ENCODE data around the gene CDH4.

CDH4 gene

GRCh38 chr20:61762886-61763739, 511.1 kb downstream of the CDH4 start:
- no peak for DNase-seq (ENCODE audit: extremely low spot score)
- no peak for TF ChIP-seq CTCF (IDR thresholded peaks at IDR 0.05; ENCODE audit: control extremely low read depth, extremely low read depth, low read depth, missing control alignments)
- POLR2A ChIA-PET, result no interaction called here
- CTCF ChIA-PET, result no interaction called here

GRCh38 chr20:61763740-61764400, 511.8 kb downstream of the CDH4 start:
- POLR2A ChIA-PET, result no interaction called here
- no peak for TF ChIP-seq CTCF (IDR thresholded peaks at IDR 0.05; ENCODE audit: control extremely low read depth, extremely low read depth, low read depth, missing control alignments)

GRCh38 chr20:61764471-61765025, 512.5 kb downstream of the CDH4 start:
- DNase-seq (ENCODE audit: extremely low spot score), result no peak
- ChIA-PET POLR2A (no interaction called here), CTCF (no interaction called here)
- no peak for TF ChIP-seq CTCF (IDR thresholded peaks at IDR 0.05; ENCODE audit: control extremely low read depth, extremely low read depth, low read depth, missing control alignments)

More at GRCh38 chr20:61763740-61764400, 511.8 kb downstream of the CDH4 start:
- CTCF ChIA-PET, result no interaction called here
- no peak for DNase-seq (ENCODE audit: extremely low spot score)

GRCh38 chr20:61765081-61765870, 513.2 kb downstream of the CDH4 start:
- CTCF ChIA-PET, result no interaction called here
- no peak for TF ChIP-seq CTCF (IDR thresholded peaks at IDR 0.05; ENCODE audit: control extremely low read depth, extremely low read depth, low read depth, missing control alignments)
- no peak for DNase-seq (ENCODE audit: extremely low spot score)
- POLR2A ChIA-PET, result no interaction called here

DNA sequence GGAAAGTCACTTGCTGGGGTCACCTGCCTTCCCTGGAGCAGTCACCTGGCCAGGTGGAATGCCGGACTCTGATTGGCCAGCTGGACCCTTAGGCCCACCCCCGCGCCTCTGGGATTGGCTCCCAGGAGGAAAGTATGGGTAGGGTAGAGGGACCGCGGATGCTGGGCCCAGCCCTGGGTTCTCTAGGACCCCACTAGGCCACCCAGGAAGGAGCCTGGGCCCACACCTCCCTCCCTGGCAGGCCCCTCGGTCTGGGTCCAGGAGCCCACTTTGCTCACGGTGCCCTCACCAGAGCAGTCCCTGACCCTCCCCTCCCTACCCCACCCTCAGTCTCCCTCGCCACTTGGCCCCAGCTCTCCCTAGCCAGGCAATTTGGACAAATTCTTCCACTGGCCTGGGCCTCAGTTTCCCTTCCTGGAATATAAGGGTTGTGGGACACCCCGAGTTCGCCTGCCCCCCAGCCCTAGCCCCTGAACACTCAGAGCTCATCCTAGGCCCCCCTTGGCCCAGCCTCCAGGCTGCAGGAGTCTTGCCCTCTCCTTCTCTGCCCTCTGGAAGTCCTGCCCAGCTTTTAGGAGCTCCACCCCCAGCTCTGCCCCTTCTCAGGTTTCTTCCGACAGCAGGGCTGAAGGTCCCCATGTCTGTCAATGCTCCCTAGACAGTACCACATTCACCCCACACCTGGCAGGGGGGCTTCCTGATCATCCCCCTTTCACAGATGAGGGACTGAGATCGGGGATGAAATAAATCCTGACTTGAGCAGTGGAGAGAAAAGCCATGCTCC, 514.0 kb downstream of the CDH4 start:
- ChIA-PET POLR2A (no interaction called here), CTCF (no interaction called here)
- no peak for TF ChIP-seq CTCF (IDR thresholded peaks at IDR 0.05; ENCODE audit: control extremely low read depth, extremely low read depth, low read depth, missing control alignments)
- no peak for DNase-seq (ENCODE audit: extremely low spot score)
